K562 (cell line): ENCODE measurements around the gene COX20. TPM values are rescaled to one million over a fixed set of nuclear protein-coding genes. Genes with fewer than 3 reads are reported as not detected.

Experiments
- CTBP1 ChIP-seq: fragments of 450-650 bp; IDR thresholded peaks from 2 replicates; pipeline ENCODE4 v1.6.1; 2016; ENCODE audit warnings: borderline replicate concordance
- ETV6 ChIP-seq, 3 experiments: fragments of 150-350 bp in 1 of 3; sonication (generic) in 1 of 3; formaldehyde crosslinking in 1 of 3; IDR thresholded peaks; 2 replicates each; pipeline versions ENCODE4 v1.6.1 to v1.8.0; 2014 to 2022; ENCODE audit warnings: borderline replicate concordance in 2 of 3, low read depth in 2 of 3, antibody characterized with exemption in 1 of 3, low read length in 1 of 3, mild to moderate bottlenecking in 1 of 3, missing genetic modification reagents in 1 of 3
- GABPA ChIP-seq: fragments of 200-800 bp; sonication (Bioruptor generic); conservative IDR thresholded peaks from 2 replicates; pipeline ENCODE4 v1.6.1; 2016; ENCODE audit warnings: low read depth, missing genetic modification characterization, missing compliant biosample characterization
- HDAC2 ChIP-seq: fragments of 450-650 bp; IDR thresholded peaks from 2 replicates; pipeline ENCODE4 v1.6.1; 2016; ENCODE audit warnings: mild to moderate bottlenecking
- IFI16 ChIP-seq: fragments of 250-450 bp; sonication (Bioruptor Pico); IDR thresholded peaks from 2 replicates; pipeline ENCODE4 v2.1.2; 2022; ENCODE audit warnings: mild to moderate bottlenecking, inconsistent platforms
- MCM5 ChIP-seq: fragments of 450-650 bp; IDR thresholded peaks from 2 replicates; pipeline ENCODE4 v1.6.1; 2016; ENCODE audit warnings: low read depth
- MTA1 ChIP-seq: fragments of 450-650 bp; IDR thresholded peaks from 2 replicates; pipeline ENCODE4 v1.6.1; 2017; ENCODE audit warnings: borderline replicate concordance
- NBN ChIP-seq: fragments of 450-650 bp; IDR thresholded peaks from 2 replicates; pipeline ENCODE4 v1.6.1; 2016; ENCODE audit warnings: low read depth, mild to moderate bottlenecking
- OTX1 ChIP-seq: fragments of 450-650 bp; formaldehyde crosslinking; IDR thresholded peaks from 2 replicates; pipeline ENCODE4 v1.4.0; 2022; ENCODE audit warnings: mild to moderate bottlenecking
- POLR2G ChIP-seq: fragments of 200-400 bp; formaldehyde crosslinking; IDR thresholded peaks from 2 replicates; pipeline ENCODE4 v1.6.1; 2017; ENCODE audit warnings: low read depth, mild to moderate bottlenecking, antibody characterized with exemption, low read length, moderate library complexity
- PTBP1 ChIP-seq: fragments of 200-400 bp; formaldehyde crosslinking; IDR thresholded peaks from 2 replicates; pipeline ENCODE4 v1.6.1; 2017; ENCODE audit warnings: low read depth, low read length
- RAD21 ChIP-seq, 2 experiments: fragments of 250-450 bp in 1 of 2; fragments of 450-650 bp in 1 of 2; sonication (Bioruptor Pico) in 1 of 2; formaldehyde crosslinking in 1 of 2; IDR thresholded peaks in 1 of 2; conservative IDR thresholded peaks in 1 of 2; 2 replicates each; pipeline versions ENCODE4 v1.4.0 to v1.8.0; 2020 to 2022; ENCODE audit warnings: mild to moderate bottlenecking in 2 of 2, moderate library complexity in 1 of 2
- RBM25 ChIP-seq: fragments of 200-400 bp; formaldehyde crosslinking; IDR thresholded peaks from 2 replicates; pipeline ENCODE4 v1.6.1; 2018; ENCODE audit warnings: low read length, low read depth, moderate library complexity; ENCODE audit not compliant: severe bottlenecking
- RFX7 ChIP-seq: fragments of 250-450 bp; sonication (Bioruptor Pico); IDR thresholded peaks from 2 replicates; pipeline ENCODE4 v1.5.1; 2021; ENCODE audit warnings: mild to moderate bottlenecking
- SMARCB1 ChIP-seq: IDR thresholded peaks from 2 replicates; pipeline ENCODE4 v1.6.1; 2011; ENCODE audit warnings: improper control_type of control experiment, low read depth; ENCODE audit not compliant: insufficient read length
- SPI1 ChIP-seq: IDR thresholded peaks from 2 replicates; pipeline ENCODE4 v1.6.1; 2011; ENCODE audit warnings: low read depth, low read length, control low read depth, borderline replicate concordance
- TAF1 ChIP-seq: IDR thresholded peaks from 2 replicates; pipeline ENCODE4 v1.6.1; 2011; ENCODE audit warnings: mild to moderate bottlenecking, low read length, moderate library complexity; ENCODE audit not compliant: insufficient read depth, control insufficient read depth, severe bottlenecking; ENCODE audit errors: extremely low read depth
- TOE1 ChIP-seq, 2 experiments: fragments of 450-650 bp in 1 of 2; sonication (generic) in 1 of 2; formaldehyde crosslinking in 1 of 2; IDR thresholded peaks; 2 replicates each; pipeline versions ENCODE4 v1.7.1 to v1.8.0; 2016 to 2022; ENCODE audit warnings: borderline replicate concordance in 2 of 2, mild to moderate bottlenecking in 2 of 2, antibody characterized with exemption in 1 of 2, inconsistent platforms in 1 of 2, low read depth in 1 of 2, missing genetic modification reagents in 1 of 2, moderate library complexity in 1 of 2
- WHSC1 ChIP-seq: IDR thresholded peaks from one replicate; pipeline ENCODE4 v1.6.1; 2012; ENCODE audit warnings: low read length, control low read depth, inconsistent platforms
- ZFP30 ChIP-seq: fragments of 250-450 bp; sonication (Bioruptor Pico); IDR thresholded peaks from 2 replicates; pipeline ENCODE4 v1.8.0; 2022; ENCODE audit warnings: moderate library complexity, mild to moderate bottlenecking, inconsistent platforms, borderline replicate concordance
- ZNF124 ChIP-seq: sonication (generic); formaldehyde crosslinking; IDR thresholded peaks from 2 replicates; pipeline ENCODE4 v1.8.1; 2022; ENCODE audit warnings: missing genetic modification reagents
- ZNF224 ChIP-seq: sonication (generic); formaldehyde crosslinking; IDR thresholded peaks from 2 replicates; pipeline ENCODE4 v1.8.0; 2022; ENCODE audit warnings: mild to moderate bottlenecking, missing genetic modification reagents
- ZNF280A ChIP-seq: fragments of 450-650 bp; IDR thresholded peaks from 2 replicates; pipeline ENCODE4 v1.6.1; 2018; ENCODE audit warnings: mild to moderate bottlenecking, low read depth; ENCODE audit not compliant: partially characterized antibody
- ZNF324 ChIP-seq: fragments of 250-450 bp; sonication (Bioruptor Pico); IDR thresholded peaks from 2 replicates; pipeline ENCODE4 v1.4.0; 2020; ENCODE audit warnings: mild to moderate bottlenecking
- ZNF639 ChIP-seq, 2 experiments: fragments of 200-800 bp in 1 of 2; sonication (Bioruptor generic) in 1 of 2; sonication (generic) in 1 of 2; formaldehyde crosslinking in 1 of 2; IDR thresholded peaks in 1 of 2; conservative IDR thresholded peaks in 1 of 2; 2 replicates each; pipeline versions ENCODE4 v1.5.0 to v1.6.1; 2016 to 2020; ENCODE audit warnings: missing compliant biosample characterization in 1 of 2, missing genetic modification characterization in 1 of 2, missing genetic modification reagents in 1 of 2
- ZNF695 ChIP-seq: fragments of 450-650 bp; formaldehyde crosslinking; IDR thresholded peaks from 2 replicates; pipeline ENCODE4 v1.4.0; 2020; ENCODE audit warnings: mild to moderate bottlenecking, moderate library complexity
- ZZZ3 ChIP-seq: fragments of 450-650 bp; IDR thresholded peaks from 2 replicates; pipeline ENCODE4 v1.6.1; 2016; ENCODE audit warnings: antibody characterized with exemption, mild to moderate bottlenecking, moderate library complexity
- polyA plus RNA-seq, 8 experiments: library from polyadenylated mRNA; depleted of rRNA in 4 of 8; stranded (reverse) in 5 of 8; unstranded in 3 of 8; fragments of >200 nt; fragmentation: Nextera tagmentation in 2 of 8; fragmentation: Illumina TruSeq in 1 of 8; extraction: Ambion mirVana in 2 of 8; extraction: Trizol in 1 of 8; gene quantifications; 2 replicates each; pipeline versions ENCODE4 v1.2.1 to v1.2.3, GENCODE V29; 2011 to 2014; ENCODE audit warnings: inconsistent platforms in 1 of 8, missing spikeins in 1 of 8
- total RNA-seq, 7 experiments: library from RNA; depleted of rRNA in 6 of 7; stranded (reverse); fragments of >200 nt in 6 of 7; fragmentation: Illumina TruSeq in 2 of 7; extraction: Trizol in 2 of 7; gene quantifications; 2 replicates each; pipeline versions ENCODE4 v1.2.1 to v1.2.3, GENCODE V29; 2011 to 2021; ENCODE audit warnings: low replicate concordance in 1 of 7

Gene COX20
- total and polyA plus RNA-seq, 9 of the 15 experiments (the other 6 are each of a cell fraction or from before 2014, with no cell fraction given): 41.5 to 192 (median 84.3) TPM

- TF ChIP-seq ETV6 (IDR thresholded peaks at IDR 0.05; ENCODE audit: borderline replicate concordance in 1 of 2, low read depth in 2 of 2, low read length in 1 of 2): no peak
- TF ChIP-seq ETV6 (CRISPR knock-in tag; IDR thresholded peaks at IDR 0.05; ENCODE audit: borderline replicate concordance): no peak
- no peak for TF ChIP-seq SMARCB1
- TF ChIP-seq OTX1: no peak
- TF ChIP-seq ZZZ3: no peak
- TF ChIP-seq ZNF280A: no peak
- TF ChIP-seq RBM25: no peak
- no peak for TF ChIP-seq ZNF124 (CRISPR knock-in tag)
- no peak for TF ChIP-seq TAF1
- TF ChIP-seq HDAC2: no peak
- no peak for TF ChIP-seq WHSC1
- no peak for TF ChIP-seq MTA1
- peak; percentile 37; the same call in 1 of the 2 replicates for TF ChIP-seq CTBP1
- TF ChIP-seq PTBP1: no peak
- TF ChIP-seq RFX7 (CRISPR knock-in tag): no peak
- TF ChIP-seq ZNF639 (CRISPR knock-in tag; conservative IDR thresholded peaks at IDR 0.05 in 1 of 2, IDR thresholded peaks at IDR 0.05 in 1 of 2): no peak
- TF ChIP-seq IFI16: no peak
- TF ChIP-seq GABPA (tag): no peak
- TF ChIP-seq NBN: no peak
- no peak for TF ChIP-seq TOE1 (IDR thresholded peaks at IDR 0.05; ENCODE audit: borderline replicate concordance)
- TF ChIP-seq TOE1 (CRISPR knock-in tag; IDR thresholded peaks at IDR 0.05; ENCODE audit: borderline replicate concordance, low read depth): no peak
- TF ChIP-seq RAD21 (CRISPR knock-in tag; conservative IDR thresholded peaks at IDR 0.05 in 1 of 2, IDR thresholded peaks at IDR 0.05 in 1 of 2): peak; percentile 60 to 86
- no peak for TF ChIP-seq ZNF324 (CRISPR knock-in tag)
- TF ChIP-seq SPI1: no peak
- no peak for TF ChIP-seq ZFP30
- TF ChIP-seq POLR2G: no peak
- no peak for TF ChIP-seq MCM5
- TF ChIP-seq ZNF224: no peak
- TF ChIP-seq ZNF695 (CRISPR knock-in tag): no peak
These were observed 34.2 kb upstream of the COX20 start (continued) for GRCh38 chr1:244801246-244801645.
